SK-N-SH treated with all-trans-retinoic acid at 6 μM for 48 hours (cell line): ENCODE results near the gene RASGRF2.
"Not testable (repeated sequence)": the region's sequence is repeated elsewhere in the genome, so short reads cannot be mapped to it uniquely, and the experiment has no call there.

Source experiments
- ATAC-seq: fragments of 200-7000 bp; cut with Tn5 transposase; 3 replicates; pipeline ENCODE4 v1.9.1; 2020; ENCODE audit warnings: mild to moderate bottlenecking, moderate library complexity
- ARNTL ChIP-seq: fragments of 450-650 bp; formaldehyde crosslinking; IDR thresholded peaks from 2 replicates; pipeline ENCODE4 v1.5.0; 2020; ENCODE audit warnings: low read depth, mild to moderate bottlenecking, moderate library complexity, borderline replicate concordance
- ESRRG ChIP-seq: fragments of 250-450 bp; sonication (Bioruptor Pico); IDR thresholded peaks from 2 replicates; pipeline ENCODE4 v1.6.1; 2021; ENCODE audit warnings: mild to moderate bottlenecking
- GLIS3 ChIP-seq: fragments of 250-450 bp; sonication (Bioruptor Pico); IDR thresholded peaks from 2 replicates; pipeline ENCODE4 v1.5.0; 2020; ENCODE audit warnings: mild to moderate bottlenecking, moderate library complexity
- ISL1 ChIP-seq: fragments of 250-450 bp; sonication (Bioruptor Pico); IDR thresholded peaks from 2 replicates; pipeline ENCODE4 v2.1.2; 2022; ENCODE audit warnings: mild to moderate bottlenecking, moderate library complexity
- PPARA ChIP-seq: fragments of 250-450 bp; sonication (Bioruptor Pico); IDR thresholded peaks from 2 replicates; pipeline ENCODE4 v1.5.0; 2020; ENCODE audit warnings: mild to moderate bottlenecking, borderline replicate concordance
- RARB ChIP-seq: fragments of 250-450 bp; sonication (Bioruptor Pico); IDR thresholded peaks from 2 replicates; pipeline ENCODE4 v1.8.0; 2021; ENCODE audit warnings: mild to moderate bottlenecking, moderate library complexity
- ZC3H10 ChIP-seq: fragments of 250-450 bp; sonication (Bioruptor Pico); IDR thresholded peaks from 2 replicates; pipeline ENCODE4 v1.5.1; 2021; ENCODE audit warnings: mild to moderate bottlenecking, moderate library complexity
- ZFP3 ChIP-seq: fragments of 250-450 bp; sonication (Bioruptor Pico); IDR thresholded peaks from 2 replicates; pipeline ENCODE4 v1.5.0; 2020; ENCODE audit warnings: mild to moderate bottlenecking, moderate library complexity
- ZNF565 ChIP-seq: fragments of 450-650 bp; formaldehyde crosslinking; conservative IDR thresholded peaks from 2 replicates; pipeline ENCODE4 v1.5.0; 2020; ENCODE audit warnings: low read depth, mild to moderate bottlenecking, moderate library complexity
- ZNF70 ChIP-seq: fragments of 450-650 bp; formaldehyde crosslinking; IDR thresholded peaks from 2 replicates; pipeline ENCODE4 v1.5.0; 2020; ENCODE audit warnings: mild to moderate bottlenecking, moderate library complexity
- ZNF8 ChIP-seq: fragments of 450-650 bp; formaldehyde crosslinking; IDR thresholded peaks from 2 replicates; pipeline ENCODE4 v1.5.0; 2020; ENCODE audit warnings: mild to moderate bottlenecking, moderate library complexity
- TF ChIP-seq, protein P1 (sequence below): fragments of 250-450 bp; sonication (Bioruptor Pico); IDR thresholded peaks from 2 replicates; pipeline ENCODE4 v1.5.1; 2020; ENCODE audit warnings: low read depth, mild to moderate bottlenecking, moderate library complexity
- TF ChIP-seq, protein P2 (sequence below): fragments of 250-450 bp; sonication (Bioruptor Pico); IDR thresholded peaks from 2 replicates; pipeline ENCODE4 v1.5.0; 2020; ENCODE audit warnings: mild to moderate bottlenecking, moderate library complexity
- TF ChIP-seq, protein P3 (sequence below): fragments of 250-450 bp; sonication (Bioruptor Pico); IDR thresholded peaks from 2 replicates; pipeline ENCODE4 v1.5.1; 2021; ENCODE audit warnings: mild to moderate bottlenecking, moderate library complexity
- TF ChIP-seq, protein P4 (sequence below): fragments of 250-450 bp; sonication (Bioruptor Pico); IDR thresholded peaks from 2 replicates; pipeline ENCODE4 v1.8.0; 2021; ENCODE audit warnings: low read depth, mild to moderate bottlenecking, moderate library complexity, borderline replicate concordance

RASGRF2 gene

DNA sequence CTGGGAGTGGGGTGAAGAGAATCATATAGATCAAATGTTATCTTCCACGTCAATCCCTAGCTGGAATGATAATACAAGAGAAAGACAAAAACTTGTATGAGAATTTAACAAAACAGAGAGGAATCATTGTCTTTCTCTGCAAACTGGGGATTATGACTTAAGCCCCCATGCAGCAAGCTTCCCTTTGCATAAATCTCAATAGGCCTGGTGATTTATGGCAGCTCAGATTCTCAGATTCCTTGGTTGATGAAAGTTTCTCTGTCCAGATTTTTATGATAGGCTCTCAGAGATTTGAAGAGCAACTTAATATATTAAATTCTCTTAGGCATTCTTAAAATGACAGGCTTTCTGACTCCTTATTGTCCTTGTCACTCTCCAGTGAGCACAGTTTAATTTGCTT, 56.0 kb downstream of the RASGRF2 start:
- no peak for ATAC-seq
- no peak for TF ChIP-seq ZNF565 (CRISPR knock-in tag)
- no peak for TF ChIP-seq ISL1 (CRISPR knock-in tag)
- TF ChIP-seq ZNF70 (CRISPR knock-in tag), result no peak
- no peak for TF ChIP-seq ZNF8 (CRISPR knock-in tag)
- TF ChIP-seq, protein P1, sequence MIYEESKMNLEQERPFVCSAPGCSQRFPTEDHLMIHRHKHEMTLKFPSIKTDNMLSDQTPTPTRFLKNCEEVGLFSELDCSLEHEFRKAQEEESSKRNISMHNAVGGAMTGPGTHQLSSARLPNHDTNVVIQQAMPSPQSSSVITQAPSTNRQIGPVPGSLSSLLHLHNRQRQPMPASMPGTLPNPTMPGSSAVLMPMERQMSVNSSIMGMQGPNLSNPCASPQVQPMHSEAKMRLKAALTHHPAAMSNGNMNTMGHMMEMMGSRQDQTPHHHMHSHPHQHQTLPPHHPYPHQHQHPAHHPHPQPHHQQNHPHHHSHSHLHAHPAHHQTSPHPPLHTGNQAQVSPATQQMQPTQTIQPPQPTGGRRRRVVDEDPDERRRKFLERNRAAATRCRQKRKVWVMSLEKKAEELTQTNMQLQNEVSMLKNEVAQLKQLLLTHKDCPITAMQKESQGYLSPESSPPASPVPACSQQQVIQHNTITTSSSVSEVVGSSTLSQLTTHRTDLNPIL (CRISPR knock-in tag), result no peak
- TF ChIP-seq RARB (CRISPR knock-in tag), result no peak
- TF ChIP-seq, protein P2, sequence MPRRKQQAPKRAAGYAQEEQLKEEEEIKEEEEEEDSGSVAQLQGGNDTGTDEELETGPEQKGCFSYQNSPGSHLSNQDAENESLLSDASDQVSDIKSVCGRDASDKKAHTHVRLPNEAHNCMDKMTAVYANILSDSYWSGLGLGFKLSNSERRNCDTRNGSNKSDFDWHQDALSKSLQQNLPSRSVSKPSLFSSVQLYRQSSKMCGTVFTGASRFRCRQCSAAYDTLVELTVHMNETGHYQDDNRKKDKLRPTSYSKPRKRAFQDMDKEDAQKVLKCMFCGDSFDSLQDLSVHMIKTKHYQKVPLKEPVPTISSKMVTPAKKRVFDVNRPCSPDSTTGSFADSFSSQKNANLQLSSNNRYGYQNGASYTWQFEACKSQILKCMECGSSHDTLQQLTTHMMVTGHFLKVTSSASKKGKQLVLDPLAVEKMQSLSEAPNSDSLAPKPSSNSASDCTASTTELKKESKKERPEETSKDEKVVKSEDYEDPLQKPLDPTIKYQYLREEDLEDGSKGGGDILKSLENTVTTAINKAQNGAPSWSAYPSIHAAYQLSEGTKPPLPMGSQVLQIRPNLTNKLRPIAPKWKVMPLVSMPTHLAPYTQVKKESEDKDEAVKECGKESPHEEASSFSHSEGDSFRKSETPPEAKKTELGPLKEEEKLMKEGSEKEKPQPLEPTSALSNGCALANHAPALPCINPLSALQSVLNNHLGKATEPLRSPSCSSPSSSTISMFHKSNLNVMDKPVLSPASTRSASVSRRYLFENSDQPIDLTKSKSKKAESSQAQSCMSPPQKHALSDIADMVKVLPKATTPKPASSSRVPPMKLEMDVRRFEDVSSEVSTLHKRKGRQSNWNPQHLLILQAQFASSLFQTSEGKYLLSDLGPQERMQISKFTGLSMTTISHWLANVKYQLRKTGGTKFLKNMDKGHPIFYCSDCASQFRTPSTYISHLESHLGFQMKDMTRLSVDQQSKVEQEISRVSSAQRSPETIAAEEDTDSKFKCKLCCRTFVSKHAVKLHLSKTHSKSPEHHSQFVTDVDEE (CRISPR knock-in tag), result no peak

DNA sequence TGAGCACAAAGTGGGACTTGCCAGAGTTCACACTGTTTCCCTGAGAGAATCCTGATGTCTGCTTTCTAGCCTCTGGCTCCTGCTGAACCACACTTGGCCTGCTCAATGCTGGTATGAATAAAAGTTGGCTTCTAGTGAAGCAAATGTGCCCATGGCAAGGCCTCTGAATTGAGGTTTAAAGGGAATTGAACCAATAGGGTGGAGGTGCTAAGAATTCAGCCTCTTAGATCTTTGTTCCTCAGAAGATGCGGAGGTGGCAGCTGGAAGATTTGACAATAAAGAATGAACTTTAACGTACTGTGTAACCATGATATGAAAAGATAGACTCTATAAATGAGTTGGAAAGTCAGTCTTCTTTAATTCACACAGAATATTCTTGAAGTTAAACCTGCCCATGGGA, 57.2 kb downstream of the RASGRF2 start:
- no peak for ATAC-seq
- TF ChIP-seq ZFP3 (CRISPR knock-in tag) (no peak), ZC3H10 (CRISPR knock-in tag) (no peak), ESRRG (CRISPR knock-in tag) (no peak), ZNF70 (CRISPR knock-in tag) (no peak), ARNTL (CRISPR knock-in tag) (no peak), PPARA (CRISPR knock-in tag) (no peak), ZNF8 (CRISPR knock-in tag) (no peak), ISL1 (CRISPR knock-in tag) (no peak)
- TF ChIP-seq, protein P3, sequence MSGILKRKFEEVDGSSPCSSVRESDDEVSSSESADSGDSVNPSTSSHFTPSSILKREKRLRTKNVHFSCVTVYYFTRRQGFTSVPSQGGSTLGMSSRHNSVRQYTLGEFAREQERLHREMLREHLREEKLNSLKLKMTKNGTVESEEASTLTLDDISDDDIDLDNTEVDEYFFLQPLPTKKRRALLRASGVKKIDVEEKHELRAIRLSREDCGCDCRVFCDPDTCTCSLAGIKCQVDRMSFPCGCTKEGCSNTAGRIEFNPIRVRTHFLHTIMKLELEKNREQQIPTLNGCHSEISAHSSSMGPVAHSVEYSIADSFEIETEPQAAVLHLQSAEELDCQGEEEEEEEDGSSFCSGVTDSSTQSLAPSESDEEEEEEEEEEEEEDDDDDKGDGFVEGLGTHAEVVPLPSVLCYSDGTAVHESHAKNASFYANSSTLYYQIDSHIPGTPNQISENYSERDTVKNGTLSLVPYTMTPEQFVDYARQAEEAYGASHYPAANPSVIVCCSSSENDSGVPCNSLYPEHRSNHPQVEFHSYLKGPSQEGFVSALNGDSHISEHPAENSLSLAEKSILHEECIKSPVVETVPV (CRISPR knock-in tag), result no peak
- TF ChIP-seq, all 23 proteins: peak for 0

DNA sequence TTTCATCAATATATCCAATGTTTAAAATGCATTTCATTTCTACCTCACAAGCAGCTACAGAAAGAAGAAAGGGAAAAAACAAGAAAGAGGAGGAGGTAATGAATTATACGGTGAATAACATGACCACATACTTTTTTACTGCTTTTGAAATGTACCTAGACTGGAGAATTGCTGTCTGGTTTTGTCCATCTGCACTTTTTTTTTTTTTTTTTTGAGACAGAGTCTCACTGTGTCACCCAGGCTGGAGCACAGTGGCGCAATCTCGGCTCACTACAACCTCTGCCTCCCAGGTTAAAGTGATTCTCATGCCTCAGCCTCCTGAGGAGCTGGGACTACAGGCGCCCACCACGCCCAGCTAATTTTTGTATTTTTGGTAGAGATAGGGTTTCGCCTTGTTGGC, 58.4 kb downstream of the RASGRF2 start:
- ATAC-seq, result not testable (repeated sequence)

DNA sequence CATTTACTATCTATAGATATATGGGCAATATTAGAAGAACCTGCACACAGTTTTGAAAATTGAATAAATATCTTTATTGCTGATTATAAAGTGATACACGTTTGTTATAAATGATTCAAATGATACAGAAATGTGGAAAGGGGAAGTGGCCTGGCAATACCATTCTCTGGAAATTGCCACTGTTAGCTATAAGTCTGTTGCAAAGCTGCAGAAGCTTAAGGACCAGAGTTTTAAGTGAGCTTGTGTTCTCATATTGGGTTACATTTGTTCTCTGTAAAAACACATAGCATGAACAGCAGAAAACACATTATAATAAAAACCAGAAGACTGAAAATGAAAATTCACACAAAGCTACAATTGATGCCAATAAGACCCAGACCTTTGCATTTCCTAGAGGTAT, 59.6 kb downstream of the RASGRF2 start:
- ATAC-seq, result no peak
- TF ChIP-seq GLIS3 (CRISPR knock-in tag) (no peak), PPARA (CRISPR knock-in tag) (no peak), ZNF565 (CRISPR knock-in tag) (no peak)
- TF ChIP-seq, protein P1 (CRISPR knock-in tag), result no peak
- TF ChIP-seq, protein P2 (CRISPR knock-in tag), result no peak
- TF ChIP-seq, protein P4, sequence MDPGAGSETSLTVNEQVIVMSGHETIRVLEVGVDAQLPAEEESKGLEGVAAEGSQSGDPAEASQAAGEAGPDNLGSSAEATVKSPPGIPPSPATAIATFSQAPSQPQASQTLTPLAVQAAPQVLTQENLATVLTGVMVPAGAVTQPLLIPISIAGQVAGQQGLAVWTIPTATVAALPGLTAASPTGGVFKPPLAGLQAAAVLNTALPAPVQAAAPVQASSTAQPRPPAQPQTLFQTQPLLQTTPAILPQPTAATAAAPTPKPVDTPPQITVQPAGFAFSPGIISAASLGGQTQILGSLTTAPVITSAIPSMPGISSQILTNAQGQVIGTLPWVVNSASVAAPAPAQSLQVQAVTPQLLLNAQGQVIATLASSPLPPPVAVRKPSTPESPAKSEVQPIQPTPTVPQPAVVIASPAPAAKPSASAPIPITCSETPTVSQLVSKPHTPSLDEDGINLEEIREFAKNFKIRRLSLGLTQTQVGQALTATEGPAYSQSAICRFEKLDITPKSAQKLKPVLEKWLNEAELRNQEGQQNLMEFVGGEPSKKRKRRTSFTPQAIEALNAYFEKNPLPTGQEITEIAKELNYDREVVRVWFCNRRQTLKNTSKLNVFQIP (CRISPR knock-in tag), result no peak
